H1 (cell line): ENCODE data around the gene DFFA.
A peak's percentile ranks its signal among the peaks of the same experiment; 100 is the strongest.

Experiments used
- ATF3 ChIP-seq: IDR thresholded peaks from 2 replicates; pipeline ENCODE4 v1.6.1; 2011; ENCODE audit warnings: low read depth, mild to moderate bottlenecking, low read length; ENCODE audit not compliant: insufficient read depth
- CTCF ChIP-seq, 3 experiments: IDR thresholded peaks; 1 replicate in 2 of 3; 2 replicates in 1 of 3; pipeline versions ENCODE4 v1.5.1 to v1.6.1; 2011; ENCODE audit warnings: low read length in 3 of 3, mild to moderate bottlenecking in 3 of 3, inconsistent platforms in 2 of 3, low read depth in 1 of 3, moderate library complexity in 1 of 3; ENCODE audit not compliant: insufficient read depth in 1 of 3; ENCODE audit errors: control extremely low read depth in 1 of 3
- HDAC6 ChIP-seq: IDR thresholded peaks from one replicate; pipeline ENCODE4 v1.7.1; 2012; ENCODE audit warnings: low read depth, mild to moderate bottlenecking, inconsistent platforms, low read length, moderate library complexity
- SIX5 ChIP-seq: IDR thresholded peaks from 2 replicates; pipeline ENCODE4 v1.6.1; 2011; ENCODE audit warnings: mild to moderate bottlenecking, low read depth, low read length
- SP1 ChIP-seq: IDR thresholded peaks from 2 replicates; pipeline ENCODE4 v1.6.1; 2011; ENCODE audit warnings: low read depth, low read length
- TAF1 ChIP-seq: IDR thresholded peaks from 2 replicates; pipeline ENCODE4 v1.6.1; 2011; ENCODE audit warnings: mild to moderate bottlenecking, low read depth, low read length

DNA sequence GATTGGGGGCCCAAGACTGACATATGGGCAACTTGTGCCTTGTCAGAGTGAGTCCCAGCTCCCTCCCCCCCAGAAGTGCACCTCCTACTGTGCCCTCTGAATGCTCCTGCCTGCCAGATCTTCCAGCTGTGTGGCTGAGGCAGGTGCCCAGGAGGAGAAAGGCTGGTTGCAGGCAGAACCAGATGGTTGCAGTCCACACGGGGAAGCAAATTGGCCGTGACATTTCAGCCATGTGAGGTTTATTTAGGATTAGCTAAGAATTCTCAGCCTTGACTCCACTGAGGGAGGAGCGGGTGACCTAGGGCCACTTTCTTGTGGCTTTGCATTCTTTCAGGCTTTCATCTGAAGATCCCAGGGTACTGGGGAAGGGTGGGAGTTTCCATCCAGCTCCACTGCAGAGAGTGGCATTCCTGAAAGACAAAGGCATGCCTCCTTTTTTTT, 36.2 kb upstream of the DFFA start:
- TF ChIP-seq TAF1, result no peak
- TF ChIP-seq CTCF (IDR thresholded peaks at IDR 0.05; ENCODE audit: control extremely low read depth in 1 of 3, insufficient read depth in 1 of 3, low read depth in 1 of 3, low read length in 3 of 3), result no peak
- no peak for TF ChIP-seq SIX5
- TF ChIP-seq HDAC6, result no peak
- 0 out of 2 replicates have a peak, but pooled peaks have one; percentile 44 for TF ChIP-seq SP1
- TF ChIP-seq ATF3, result no peak
